Forelimb muscle (tissue), 1 donor: ENCODE measurements around the gene BIRC5. TPM values are rescaled to one million over a fixed set of nuclear protein-coding genes. Genes with fewer than 3 reads are reported as not detected.
"Not testable (repeated sequence)": the region's sequence is repeated elsewhere in the genome, so short reads cannot be mapped to it uniquely, and the experiment has no call there.

ENCODE experiments used
- DNase-seq: peaks from one replicate; pipeline ENCODE4 v3.0.0-alpha.2; 2013; ENCODE audit warnings: low read depth
- polyA plus RNA-seq: library from polyadenylated mRNA; unstranded; fragments of 120-200 nt; gene quantifications from one replicate; pipeline ENCODE4 v1.2.1, GENCODE V29; 2013; ENCODE audit not compliant: insufficient read length

Gene BIRC5
- polyA plus RNA-seq, 1 donor: 12.2 TPM

DNA sequence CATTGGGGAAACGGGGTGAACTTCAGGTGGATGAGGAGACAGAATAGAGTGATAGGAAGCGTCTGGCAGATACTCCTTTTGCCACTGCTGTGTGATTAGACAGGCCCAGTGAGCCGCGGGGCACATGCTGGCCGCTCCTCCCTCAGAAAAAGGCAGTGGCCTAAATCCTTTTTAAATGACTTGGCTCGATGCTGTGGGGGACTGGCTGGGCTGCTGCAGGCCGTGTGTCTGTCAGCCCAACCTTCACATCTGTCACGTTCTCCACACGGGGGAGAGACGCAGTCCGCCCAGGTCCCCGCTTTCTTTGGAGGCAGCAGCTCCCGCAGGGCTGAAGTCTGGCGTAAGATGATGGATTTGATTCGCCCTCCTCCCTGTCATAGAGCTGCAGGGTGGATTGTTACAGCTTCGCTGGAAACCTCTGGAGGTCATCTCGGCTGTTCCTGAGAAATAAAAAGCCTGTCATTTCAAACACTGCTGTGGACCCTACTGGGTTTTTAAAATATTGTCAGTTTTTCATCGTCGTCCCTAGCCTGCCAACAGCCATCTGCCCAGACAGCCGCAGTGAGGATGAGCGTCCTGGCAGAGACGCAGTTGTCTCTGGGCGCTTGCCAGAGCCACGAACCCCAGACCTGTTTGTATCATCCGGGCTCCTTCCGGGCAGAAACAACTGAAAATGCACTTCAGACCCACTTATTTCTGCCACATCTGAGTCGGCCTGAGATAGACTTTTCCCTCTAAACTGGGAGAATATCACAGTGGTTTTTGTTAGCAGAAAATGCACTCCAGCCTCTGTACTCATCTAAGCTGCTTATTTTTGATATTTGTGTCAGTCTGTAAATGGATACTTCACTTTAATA, 10.4 kb downstream of the BIRC5 start:
- no peak for DNase-seq

DNA sequence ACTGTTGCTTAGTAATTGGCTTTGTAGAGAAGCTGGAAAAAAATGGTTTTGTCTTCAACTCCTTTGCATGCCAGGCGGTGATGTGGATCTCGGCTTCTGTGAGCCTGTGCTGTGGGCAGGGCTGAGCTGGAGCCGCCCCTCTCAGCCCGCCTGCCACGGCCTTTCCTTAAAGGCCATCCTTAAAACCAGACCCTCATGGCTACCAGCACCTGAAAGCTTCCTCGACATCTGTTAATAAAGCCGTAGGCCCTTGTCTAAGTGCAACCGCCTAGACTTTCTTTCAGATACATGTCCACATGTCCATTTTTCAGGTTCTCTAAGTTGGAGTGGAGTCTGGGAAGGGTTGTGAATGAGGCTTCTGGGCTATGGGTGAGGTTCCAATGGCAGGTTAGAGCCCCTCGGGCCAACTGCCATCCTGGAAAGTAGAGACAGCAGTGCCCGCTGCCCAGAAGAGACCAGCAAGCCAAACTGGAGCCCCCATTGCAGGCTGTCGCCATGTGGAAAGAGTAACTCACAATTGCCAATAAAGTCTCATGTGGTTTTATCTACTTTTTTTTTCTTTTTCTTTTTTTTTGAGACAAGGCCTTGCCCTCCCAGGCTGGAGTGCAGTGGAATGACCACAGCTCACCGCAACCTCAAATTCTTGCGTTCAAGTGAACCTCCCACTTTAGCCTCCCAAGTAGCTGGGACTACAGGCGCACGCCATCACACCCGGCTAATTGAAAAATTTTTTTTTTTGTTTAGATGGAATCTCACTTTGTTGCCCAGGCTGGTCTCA, 11.2 kb downstream of the BIRC5 start:
- no peak for DNase-seq

DNA sequence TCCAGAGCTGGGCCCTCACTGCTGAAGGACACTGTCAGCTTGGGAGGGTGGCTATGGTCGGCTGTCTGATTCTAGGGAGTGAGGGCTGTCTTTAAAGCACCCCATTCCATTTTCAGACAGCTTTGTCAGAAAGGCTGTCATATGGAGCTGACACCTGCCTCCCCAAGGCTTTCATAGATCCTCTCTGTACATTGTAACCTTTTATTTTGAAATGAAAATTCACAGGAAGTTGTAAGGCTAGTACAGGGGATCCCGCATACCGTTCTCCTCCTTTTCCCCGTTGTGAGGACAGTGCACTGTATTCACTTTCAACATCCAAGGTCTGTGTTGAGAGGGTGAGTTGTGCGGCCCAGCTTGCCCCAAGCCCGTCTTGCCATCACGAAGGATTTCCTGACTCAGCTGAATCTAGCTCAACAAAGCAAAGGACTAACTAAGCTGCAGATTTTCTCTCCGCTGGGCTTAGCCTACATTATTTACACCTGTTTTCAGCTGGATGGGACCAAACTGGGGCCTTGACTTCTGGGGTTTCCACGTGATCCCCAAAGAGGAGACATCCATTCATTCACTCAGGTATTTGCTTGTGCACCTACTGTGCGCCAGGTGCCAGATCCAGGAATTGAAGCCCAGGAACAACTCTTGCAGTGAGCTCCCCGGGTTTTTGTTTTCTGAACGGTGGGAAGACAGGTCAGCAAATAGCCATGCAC, 12.2 kb downstream of the BIRC5 start:
- DNase-seq: no peak

DNA sequence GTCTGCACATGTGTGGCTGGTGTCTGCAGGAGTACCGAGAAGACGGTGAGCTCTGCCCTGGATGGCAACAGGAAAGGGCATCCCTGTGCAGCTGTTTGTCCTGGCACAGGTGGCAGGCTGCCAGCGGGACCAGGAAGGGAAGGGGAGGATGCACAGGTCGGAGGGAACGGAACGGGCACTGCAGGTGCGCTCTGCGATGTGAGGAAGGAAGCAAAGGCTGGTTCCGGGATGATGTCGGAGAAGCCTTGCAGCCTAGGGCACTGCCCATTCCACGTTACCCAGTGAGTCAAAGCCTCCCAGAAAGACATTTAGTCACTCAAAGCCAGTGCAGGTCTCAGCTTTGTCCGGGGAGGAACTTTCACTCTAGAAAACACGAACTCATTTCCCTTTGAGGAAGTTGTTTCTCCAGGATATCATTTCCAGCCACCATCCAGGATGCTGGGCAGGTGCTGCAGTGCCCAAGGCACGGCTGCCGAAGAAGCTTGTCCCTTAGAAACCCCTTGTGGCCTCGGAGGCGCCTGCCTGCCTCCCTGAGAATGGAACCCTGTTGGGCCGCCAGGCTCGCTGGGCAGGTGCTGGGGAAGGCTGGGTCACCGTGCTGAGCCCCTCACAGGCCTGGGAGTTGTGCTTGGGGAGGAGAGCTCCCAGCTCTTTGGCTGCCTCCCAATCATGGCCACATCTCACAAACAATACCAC, 12.9 kb downstream of the BIRC5 start:
- no peak for DNase-seq

DNA sequence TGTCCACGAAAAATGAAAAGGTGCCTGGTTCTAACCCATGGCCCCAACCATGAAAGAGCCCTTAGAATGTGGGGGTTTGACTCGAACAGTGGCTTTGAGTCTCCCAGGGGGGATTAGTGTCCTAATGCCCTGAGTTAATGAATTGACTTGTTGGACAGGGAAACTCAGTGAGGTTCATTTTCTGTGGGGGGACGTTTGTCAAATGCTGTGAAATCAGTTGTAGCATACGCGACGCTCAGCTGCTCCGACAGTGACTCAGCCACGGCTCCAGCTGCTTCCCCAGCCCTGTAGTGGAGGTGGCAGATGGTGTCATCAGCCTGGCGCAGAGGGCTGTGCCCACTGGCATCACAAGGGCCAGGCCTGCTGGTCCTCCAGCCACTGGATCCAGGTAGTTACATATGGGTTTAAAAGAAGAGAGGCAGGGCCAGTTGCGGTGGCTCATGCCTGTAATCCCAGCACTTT, 13.4 kb downstream of the BIRC5 start:
- DNase-seq: no peak

DNA sequence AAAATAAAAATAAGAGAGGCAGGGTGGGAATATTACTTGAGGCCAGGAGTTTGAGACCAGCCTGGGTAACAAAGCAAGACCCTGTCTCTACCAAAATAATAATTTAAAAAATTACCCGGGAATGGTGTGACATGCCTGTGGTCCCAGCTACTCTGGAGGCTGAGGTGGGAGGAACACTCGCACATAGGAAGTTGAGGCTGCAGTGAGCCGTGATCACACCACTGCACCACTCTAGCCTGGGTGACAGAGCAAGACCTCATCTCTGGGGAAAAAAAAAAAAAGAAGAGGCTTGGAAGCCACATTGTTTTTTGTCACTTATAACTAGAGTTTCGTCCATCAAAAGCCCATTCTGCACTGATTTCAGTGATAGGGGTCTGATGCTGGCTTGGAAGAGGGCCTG, 14.1 kb downstream of the BIRC5 start:
- no peak for DNase-seq

DNA sequence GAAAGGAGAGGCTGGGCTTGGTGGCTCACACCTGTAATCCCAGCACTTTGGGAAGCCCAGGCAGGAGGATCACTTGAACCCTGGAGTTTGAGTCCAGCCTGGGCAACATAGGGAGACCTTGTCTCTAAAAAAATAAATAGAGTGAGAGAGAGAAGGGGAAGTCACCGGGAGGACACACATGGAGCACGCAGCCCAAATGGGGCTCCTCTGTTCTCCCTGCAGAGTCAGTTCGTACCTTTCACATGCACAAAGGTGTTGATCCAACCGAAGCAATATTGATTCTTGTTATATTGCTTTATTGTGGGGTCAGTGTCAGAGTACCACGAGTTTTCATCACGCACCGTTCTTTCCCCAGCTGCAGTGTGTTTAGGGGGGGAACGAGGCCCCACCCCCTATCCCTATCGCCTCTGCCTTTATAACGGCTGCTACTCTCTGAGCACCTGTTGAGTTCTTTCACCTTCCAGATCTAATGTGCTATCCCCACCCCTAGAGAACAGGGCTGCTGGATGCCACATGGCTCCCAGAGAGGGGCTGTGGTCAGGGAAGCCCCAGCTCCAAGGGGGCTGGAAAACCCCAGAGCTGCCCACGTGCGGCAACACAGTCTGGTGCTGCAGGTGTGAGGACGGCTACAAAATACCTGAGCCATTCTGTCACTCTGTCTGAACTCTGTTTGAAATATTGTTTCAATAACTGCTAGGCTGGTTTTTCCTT, 16.4 kb downstream of the BIRC5 start:
- DNase-seq: no peak

DNA sequence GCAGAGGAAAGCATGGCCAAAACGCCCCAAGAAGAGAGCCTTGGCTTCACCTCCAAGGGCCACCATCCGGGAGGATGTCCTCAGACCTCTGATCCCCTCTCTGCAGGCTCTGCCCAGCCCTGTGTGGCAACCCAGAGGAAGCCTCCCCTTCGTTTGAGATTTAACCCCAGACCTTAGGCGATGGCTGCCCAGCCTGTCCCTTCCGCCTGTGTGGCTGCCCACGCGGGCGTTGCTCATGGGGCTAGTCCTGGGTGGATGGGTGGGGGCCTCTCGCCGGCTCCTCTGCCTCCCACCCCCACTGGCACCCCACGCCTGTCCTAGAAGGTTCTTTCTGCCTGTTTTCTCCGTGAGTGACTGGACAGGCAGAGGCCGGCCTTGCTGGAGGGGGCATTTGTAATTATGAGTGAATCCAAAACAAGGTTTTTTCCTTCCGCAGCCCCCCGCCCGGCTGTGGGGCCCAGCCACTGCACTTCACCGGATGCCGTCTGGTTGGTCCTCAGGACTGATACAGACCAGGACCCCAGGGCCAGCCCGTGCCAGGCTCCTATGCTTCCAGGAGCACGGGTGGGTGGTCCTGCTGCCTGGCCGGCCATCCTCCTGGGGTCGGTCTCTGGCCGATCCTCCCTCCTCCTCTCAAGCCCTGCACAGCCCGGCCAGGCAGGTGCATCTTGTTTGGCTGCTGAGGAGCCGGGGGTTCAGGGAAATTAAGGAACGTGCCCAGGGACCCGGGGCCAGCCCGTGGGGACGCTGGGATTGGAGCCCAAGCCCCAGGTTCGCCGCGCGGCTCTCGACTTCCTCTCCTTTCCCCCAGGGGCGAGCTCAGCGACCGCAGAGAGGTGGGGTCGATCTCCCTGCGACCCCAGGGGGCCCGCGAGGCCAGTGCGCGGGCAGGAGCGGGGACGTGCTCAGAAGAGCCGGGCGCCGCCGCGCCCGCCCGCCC, 17.2 kb downstream of the BIRC5 start, which contains the start of gene TMEM235:
TSS of gene TMEM235 (plus strand) at position 636 of the 940 bp plus-strand sequence. CDS start 393 bp downstream, outside the sequence.
- DNase-seq: no peak

DNA sequence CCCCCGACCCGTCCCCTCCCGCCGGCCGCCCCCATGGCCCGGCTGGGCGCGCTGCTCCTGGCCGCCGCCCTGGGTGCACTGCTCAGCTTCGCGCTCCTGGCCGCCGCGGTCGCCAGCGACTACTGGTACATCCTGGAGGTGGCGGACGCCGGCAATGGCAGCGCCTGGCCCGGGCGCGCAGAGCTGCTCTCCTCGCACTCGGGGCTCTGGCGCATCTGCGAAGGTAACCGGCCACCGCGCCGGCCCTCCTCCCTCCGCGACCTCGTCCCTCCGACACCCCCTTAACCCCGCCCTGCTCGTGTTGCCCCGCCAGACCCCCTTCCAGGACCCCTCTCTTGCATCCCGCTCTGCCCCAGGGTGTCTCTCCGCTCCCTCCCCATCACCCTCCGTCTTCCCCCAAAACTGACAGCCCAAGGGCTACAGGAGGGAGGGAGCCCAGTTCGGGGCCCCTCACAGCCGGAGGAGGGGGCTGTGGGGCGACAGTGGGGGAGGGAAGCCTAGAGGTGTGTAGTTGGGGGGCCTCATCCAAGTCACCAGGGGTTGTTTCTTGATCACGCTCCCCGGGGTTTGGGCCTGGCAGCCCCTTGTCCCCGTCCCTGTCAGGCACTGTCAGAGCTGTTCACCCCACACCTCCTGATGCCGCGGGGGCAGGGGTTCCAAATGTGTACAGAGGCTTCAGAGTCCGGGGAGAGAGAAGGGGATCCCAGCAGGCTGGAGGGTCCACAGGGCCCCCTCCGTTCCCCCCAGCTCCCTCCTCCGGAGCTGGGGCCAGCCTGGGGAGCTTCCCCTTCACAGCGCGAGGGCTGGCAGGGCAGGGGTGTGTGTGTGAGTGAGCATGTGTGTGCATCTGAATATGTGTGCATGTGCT, 18.2 kb downstream of the BIRC5 start:
- DNase-seq: no peak

DNA sequence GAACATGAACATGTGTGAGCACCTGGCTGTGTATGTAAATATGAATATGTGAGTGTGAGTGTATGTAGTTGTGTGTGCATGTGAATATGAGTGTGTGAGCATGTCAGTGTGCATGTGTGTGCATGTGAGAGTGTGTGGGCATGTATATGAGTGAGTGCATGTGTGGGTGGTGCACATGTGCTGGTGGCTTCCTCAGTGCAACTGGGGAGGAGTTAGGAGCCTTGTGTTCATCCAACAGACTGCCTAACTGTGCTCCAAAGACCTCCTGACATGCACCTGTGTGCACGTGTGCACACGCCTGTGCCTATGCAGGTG, 18.8 kb downstream of the BIRC5 start:
- no peak for DNase-seq

DNA sequence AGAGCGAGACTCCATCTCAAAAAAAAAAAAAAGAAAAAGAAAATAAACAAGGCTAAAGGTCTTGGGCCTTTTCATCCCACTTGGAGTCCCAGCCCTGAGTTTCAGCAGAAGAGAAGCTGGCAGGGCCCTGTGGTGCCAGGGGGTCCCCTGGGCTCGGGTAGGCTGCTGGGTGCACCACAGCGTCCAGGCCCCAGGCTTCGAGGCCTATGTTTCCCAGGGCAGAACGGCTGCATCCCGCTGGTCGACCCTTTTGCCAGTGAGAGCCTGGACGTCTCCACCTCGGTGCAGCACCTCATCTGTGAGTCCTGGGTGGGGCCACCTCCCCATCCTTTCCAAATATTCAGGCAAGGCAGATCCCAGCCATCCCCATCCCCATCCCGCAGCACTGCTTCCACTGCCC, 19.6 kb downstream of the BIRC5 start:
- DNase-seq: no peak

DNA sequence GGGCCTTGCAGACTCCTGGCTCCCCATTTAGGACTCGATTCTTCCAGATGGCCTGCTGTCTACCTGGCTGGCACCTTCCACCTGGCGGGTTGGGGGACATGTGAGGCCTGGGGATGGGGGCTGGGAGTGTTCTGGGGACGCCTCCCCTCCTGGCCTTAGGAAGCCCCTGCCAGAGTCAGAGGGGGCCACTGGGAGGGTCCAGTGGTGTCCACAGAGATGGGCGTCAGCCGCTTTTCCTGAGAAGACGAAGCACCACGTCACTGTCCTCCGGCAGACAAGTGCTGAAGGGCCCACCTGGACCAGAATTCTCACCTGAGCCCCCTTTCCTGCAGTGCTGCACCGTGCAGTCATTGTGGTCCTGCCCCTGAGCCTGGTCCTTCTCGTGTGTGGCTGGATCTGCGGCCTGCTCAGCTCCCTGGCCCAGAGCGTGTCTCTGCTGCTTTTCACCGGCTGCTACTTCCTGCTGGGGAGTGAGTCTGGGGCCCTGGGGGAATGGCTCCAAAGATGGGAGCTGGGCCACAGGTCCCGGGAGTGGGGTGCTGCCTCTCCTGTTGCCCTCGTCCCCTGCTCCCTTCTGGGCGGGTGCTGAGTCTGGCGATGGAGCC, 20.3 kb downstream of the BIRC5 start:
- no peak for DNase-seq

DNA sequence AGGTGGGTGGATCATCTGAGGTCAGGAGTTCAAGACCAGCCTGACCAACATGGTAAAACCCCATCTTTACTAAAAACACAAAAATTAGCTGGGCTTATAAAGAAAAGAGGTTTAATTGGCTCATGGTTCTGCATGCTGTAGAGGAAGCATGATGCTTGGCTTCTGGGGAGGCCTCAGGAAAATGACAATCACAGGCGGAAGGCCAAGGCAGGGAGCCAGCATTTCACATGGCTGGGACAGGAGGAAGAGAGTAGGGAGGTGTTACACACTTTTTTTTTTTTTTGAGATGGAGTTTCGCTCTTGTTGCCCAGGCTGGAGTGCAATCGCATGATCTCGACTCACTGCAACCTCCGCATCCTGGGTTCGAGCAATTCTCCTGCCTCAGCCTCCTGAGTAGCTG, 21.0 kb downstream of the BIRC5 start:
- not testable (repeated sequence) for DNase-seq

DNA sequence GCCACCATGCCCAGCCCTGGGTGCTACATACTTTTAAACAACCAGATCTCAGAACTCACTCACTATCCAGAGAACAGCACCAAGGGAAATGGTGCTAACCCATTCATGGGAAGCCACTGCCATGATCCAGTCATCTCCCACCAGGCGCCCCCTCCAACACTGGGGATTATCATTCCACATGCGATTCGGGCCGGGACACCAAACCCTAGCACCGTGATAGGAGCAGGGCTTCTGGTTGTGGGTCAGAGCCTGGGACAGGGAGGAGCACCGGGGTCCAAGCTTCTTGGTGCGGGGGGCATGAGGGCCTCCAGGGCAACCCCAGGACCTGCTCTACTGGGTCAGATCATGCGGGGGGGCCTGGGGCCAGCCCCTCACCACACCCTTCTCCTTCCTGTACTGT, 21.8 kb downstream of the BIRC5 start:
- DNase-seq: no peak

DNA sequence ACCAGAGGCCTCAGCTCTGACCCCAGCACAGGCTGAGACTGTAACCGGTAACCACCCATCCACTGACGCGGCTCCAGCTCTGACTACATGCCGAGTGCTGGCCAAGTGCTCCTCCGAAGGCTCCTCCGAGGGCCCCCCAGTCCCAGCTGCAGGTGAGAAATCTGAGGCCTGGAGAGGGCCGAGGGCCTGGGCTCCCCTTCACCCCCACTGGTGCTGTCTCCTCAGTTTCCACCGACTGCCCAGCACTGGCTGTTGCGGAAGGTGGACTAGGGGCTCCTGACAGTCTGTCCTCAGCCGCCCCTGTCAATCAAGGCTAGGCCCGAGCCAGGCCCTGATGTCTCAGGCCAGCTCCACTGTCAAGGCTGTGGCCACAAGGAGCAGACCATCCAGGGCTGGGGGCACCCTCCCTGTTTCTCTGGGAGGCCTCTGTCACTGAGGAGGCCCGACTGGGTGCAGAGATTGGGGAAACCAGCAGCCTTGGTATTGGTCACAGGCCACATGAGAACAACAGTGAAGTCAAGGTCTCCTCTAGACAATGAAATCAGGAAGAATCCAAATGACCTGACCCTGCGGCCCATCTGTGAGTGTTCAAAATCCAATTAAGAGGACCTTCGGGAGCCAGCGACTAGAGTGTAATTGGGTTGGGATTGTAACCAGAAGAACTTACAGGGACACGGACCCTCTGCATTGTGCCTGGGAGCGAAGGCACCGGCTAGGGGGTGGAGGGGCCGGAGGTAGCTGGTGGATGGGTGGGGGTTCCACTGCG, 22.5 kb downstream of the BIRC5 start:
- DNase-seq: no peak

DNA sequence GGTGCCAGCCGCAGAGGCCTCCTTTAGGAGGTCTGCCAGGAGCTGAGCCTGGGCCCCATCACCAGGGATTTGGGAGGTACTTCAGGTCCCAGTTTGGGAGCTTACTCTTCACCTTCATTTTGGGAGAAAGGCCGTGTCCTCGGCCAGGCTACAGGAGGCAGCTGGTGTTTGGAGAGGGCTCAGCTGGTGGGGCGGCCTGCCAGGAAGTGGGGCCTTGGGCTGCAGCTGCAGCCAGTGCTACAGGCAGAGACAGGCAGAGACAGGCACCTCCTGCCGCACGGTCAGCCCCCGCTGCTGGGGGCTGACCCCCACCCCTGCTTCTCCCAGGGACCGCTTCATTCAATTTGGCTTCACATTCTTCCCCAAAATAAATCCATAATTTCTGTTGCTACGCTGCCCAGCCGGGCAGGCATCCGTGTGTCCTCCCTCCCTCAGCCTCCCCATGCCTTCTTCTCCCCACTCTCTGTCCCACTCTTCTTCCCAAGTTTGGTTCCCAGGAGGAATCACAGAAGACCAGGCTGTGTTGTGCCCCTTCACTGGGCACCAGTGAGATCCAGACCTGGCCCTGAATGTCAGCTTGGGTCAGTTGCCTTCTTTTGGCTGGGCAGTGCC, 23.5 kb downstream of the BIRC5 start:
- DNase-seq: no peak

DNA sequence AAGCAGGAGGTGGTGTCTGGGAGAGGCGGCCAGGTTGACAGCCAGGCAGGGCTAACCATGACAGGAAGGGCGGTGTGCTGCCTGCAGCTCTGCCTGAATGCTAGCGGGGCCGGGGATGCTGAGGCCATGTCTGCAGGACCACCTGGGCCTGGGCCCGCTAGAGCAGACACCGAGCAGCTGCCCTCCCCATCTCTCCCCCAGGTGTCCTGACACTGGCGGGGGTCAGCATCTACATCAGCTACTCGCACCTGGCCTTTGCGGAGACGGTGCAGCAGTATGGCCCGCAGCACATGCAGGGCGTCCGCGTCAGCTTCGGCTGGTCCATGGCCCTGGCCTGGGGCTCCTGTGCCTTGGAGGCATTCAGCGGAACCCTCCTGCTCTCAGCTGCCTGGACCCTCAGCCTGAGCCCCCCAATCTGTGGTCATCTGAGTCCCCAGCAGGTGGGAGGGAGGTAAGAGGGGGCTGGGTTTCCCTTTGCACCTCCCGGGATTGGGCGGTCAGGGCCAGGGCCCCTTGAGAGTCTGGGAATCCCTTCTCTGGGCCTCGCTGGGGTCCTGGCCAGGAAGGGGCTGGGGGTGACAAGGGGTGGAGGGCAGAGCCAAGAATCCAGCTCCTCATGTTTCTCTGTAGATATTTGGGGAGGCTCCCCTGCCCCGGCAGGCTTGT, 24.9 kb downstream of the BIRC5 start:
- no peak for DNase-seq
